GM23338 (cell line): ENCODE data around the gene PIKFYVE. TPM values are rescaled to one million over a fixed set of nuclear protein-coding genes. Genes with fewer than 3 reads are reported as not detected.

Source experiments
- ATAC-seq: fragments of 200-7000 bp; cut with Tn5 transposase; 3 replicates; pipeline ENCODE4 v1.9.1; 2020
- DNase-seq: peaks from one replicate; pipeline ENCODE4 v3.0.0-alpha.2; 2015; ENCODE audit warnings: low spot score
- H2AFZ ChIP-seq: fragments of 200-600 bp; sonication (generic); 2 replicates; pipeline ENCODE4 v1.8.0; 2016; ENCODE audit warnings: antibody characterized with exemption, mild to moderate bottlenecking, moderate library complexity
- H3F3A ChIP-seq: fragments of 200-600 bp; sonication (generic); replicated peaks from 2 replicates; pipeline ENCODE4 v1.8.0; 2017; ENCODE audit warnings: antibody characterized with exemption, mixed run types, low read depth
- H3K27ac ChIP-seq: fragments of 200-600 bp; sonication (generic); 2 replicates; pipeline ENCODE4 v1.6.1; 2016; ENCODE audit warnings: low read depth
- H3K27me3 ChIP-seq: fragments of 200-600 bp; sonication (generic); 2 replicates; pipeline ENCODE4 v1.8.0; 2016; ENCODE audit warnings: mild to moderate bottlenecking, mixed run types, moderate library complexity; ENCODE audit not compliant: insufficient read depth
- H3K36me3 ChIP-seq: fragments of 200-600 bp; sonication (generic); 2 replicates; pipeline ENCODE4 v1.8.0; 2016; ENCODE audit warnings: mild to moderate bottlenecking; ENCODE audit not compliant: insufficient read depth
- H3K4me1 ChIP-seq: fragments of 200-600 bp; sonication (generic); 2 replicates; pipeline ENCODE4 v1.8.0; 2016; ENCODE audit warnings: mild to moderate bottlenecking, moderate library complexity; ENCODE audit not compliant: insufficient read depth
- H3K4me2 ChIP-seq: fragments of 200-600 bp; sonication (generic); 2 replicates; pipeline ENCODE4 v1.7.1; 2017; ENCODE audit warnings: mixed run types
- H3K4me3 ChIP-seq: fragments of 200-600 bp; sonication (generic); 2 replicates; pipeline ENCODE4 v1.6.1; 2016; ENCODE audit warnings: mixed run types
- H3K79me2 ChIP-seq: fragments of 200-600 bp; sonication (generic); replicated peaks from 2 replicates; pipeline ENCODE4 v1.8.0; 2017; ENCODE audit warnings: mild to moderate bottlenecking; ENCODE audit not compliant: insufficient read depth
- H3K9me2 ChIP-seq: fragments of 200-600 bp; sonication (generic); 2 replicates; pipeline ENCODE4 v1.8.0; 2017; ENCODE audit not compliant: insufficient read depth
- H4K20me1 ChIP-seq: fragments of 200-600 bp; sonication (generic); replicated peaks from 2 replicates; pipeline ENCODE4 v1.8.0; 2017; ENCODE audit warnings: mild to moderate bottlenecking; ENCODE audit not compliant: insufficient read depth
- H3K27ac Mint-ChIP-seq: 2 replicates; pipeline ENCODE4 v1.8.0; 2020; ENCODE audit warnings: inconsistent platforms, mild to moderate bottlenecking, moderate library complexity, mixed read lengths
- H3K27me3 Mint-ChIP-seq: 3 replicates; pipeline ENCODE4 v1.8.0; 2022; ENCODE audit warnings: low read depth, mild to moderate bottlenecking, moderate library complexity, mixed read lengths, inconsistent platforms; ENCODE audit not compliant: insufficient read depth, poor library complexity
- H3K36me3 Mint-ChIP-seq: 3 replicates; pipeline ENCODE4 v1.8.0; 2021; ENCODE audit warnings: low read depth, mild to moderate bottlenecking, inconsistent platforms, moderate library complexity, mixed read lengths
- H3K4me1 Mint-ChIP-seq: 3 replicates; pipeline ENCODE4 v1.8.0; 2020; ENCODE audit warnings: mild to moderate bottlenecking, inconsistent platforms, mixed read lengths
- H3K4me3 Mint-ChIP-seq: 3 replicates; pipeline ENCODE4 v1.8.0; 2021; ENCODE audit warnings: moderate library complexity, mild to moderate bottlenecking, inconsistent platforms, mixed read lengths
- H3K9me3 Mint-ChIP-seq: 3 replicates; pipeline ENCODE4 v1.8.0; 2020; ENCODE audit warnings: moderate library complexity, mild to moderate bottlenecking, inconsistent platforms, mixed read lengths
- ETS1 ChIP-seq: IDR thresholded peaks from 2 replicates; pipeline ENCODE4 v1.6.1; 2016; ENCODE audit warnings: antibody characterized with exemption
- EZH2 ChIP-seq: fragments of 200-600 bp; sonication (generic); IDR thresholded peaks from one replicate; pipeline ENCODE4 v1.8.0; 2017; ENCODE audit warnings: antibody characterized with exemption, mild to moderate bottlenecking, low read depth; ENCODE audit not compliant: unreplicated experiment
- EZH2phosphoT487 ChIP-seq: fragments of 200-600 bp; sonication (generic); IDR thresholded peaks from one replicate; pipeline ENCODE4 v1.8.1; 2018; ENCODE audit warnings: antibody characterized with exemption; ENCODE audit not compliant: unreplicated experiment
- JUNB ChIP-seq: IDR thresholded peaks from one replicate; pipeline ENCODE4 v1.6.1; 2016; ENCODE audit warnings: antibody characterized with exemption; ENCODE audit not compliant: unreplicated experiment
- NANOG ChIP-seq: IDR thresholded peaks from 2 replicates; pipeline ENCODE4 v1.6.1; 2016; ENCODE audit warnings: antibody characterized with exemption, borderline replicate concordance
- POLR2AphosphoS5 ChIP-seq: IDR thresholded peaks from 2 replicates; pipeline ENCODE4 v1.6.1; 2016; ENCODE audit warnings: antibody characterized with exemption, low read depth
- REST ChIP-seq: IDR thresholded peaks from one replicate; pipeline ENCODE4 v1.6.1; 2018; ENCODE audit warnings: antibody characterized with exemption; ENCODE audit not compliant: unreplicated experiment
- STAT1 ChIP-seq: IDR thresholded peaks from one replicate; pipeline ENCODE4 v1.6.1; 2016; ENCODE audit warnings: antibody characterized with exemption; ENCODE audit not compliant: unreplicated experiment
- ZNF114 ChIP-seq: fragments of 250-450 bp; sonication (Bioruptor Pico); IDR thresholded peaks from 2 replicates; pipeline ENCODE4 v1.5.0; 2020; ENCODE audit warnings: mild to moderate bottlenecking, moderate library complexity
- ZNF331 ChIP-seq: fragments of 250-450 bp; sonication (Bioruptor Pico); IDR thresholded peaks from 2 replicates; pipeline ENCODE4 v1.5.0; 2020; ENCODE audit warnings: low read depth, mild to moderate bottlenecking, moderate library complexity
- ZNF462 ChIP-seq: fragments of 250-450 bp; sonication (Bioruptor Pico); IDR thresholded peaks from 2 replicates; pipeline ENCODE4 v1.5.0; 2020; ENCODE audit warnings: mild to moderate bottlenecking, moderate library complexity
- polyA plus RNA-seq: library from polyadenylated mRNA; unstranded; fragments of >200 nt; fragmentation: Nextera tagmentation; extraction: Ambion mirVana; gene quantifications from 2 replicates; pipeline ENCODE4 v1.2.1, GENCODE V29; 2016
- total RNA-seq: library from RNA; depleted of rRNA; stranded (reverse); fragments of >200 nt; shearing (Covaris generic); gene quantifications from 2 replicates; pipeline ENCODE4 v1.2.3, GENCODE V29; 2014

The PIKFYVE gene
- total and polyA plus RNA-seq, 2 experiments from 2014 or later = 15.1 to 48.0 TPM

- no peak for TF ChIP-seq ZNF462 (CRISPR knock-in tag)
- TF ChIP-seq EZH2 = no peak
These were observed 52.1 kb downstream of the PIKFYVE start (continued) for GRCh38 chr2:208318127-208318526.

GRCh38 chr2:208319391-208319790, 53.3 kb downstream of the PIKFYVE start:
- no peak overlapping the region for H3K4me3 ChIP-seq
- Mint-ChIP-seq H3K4me1 (no peaks in the 10 kb centered on the region), H3K4me3 (no peak overlapping the region), H3K27ac (no peak overlapping the region), H3K36me3 (peaks cover 52% of the 10 kb centered on the region), H3K27me3 (no peaks in the 10 kb centered on the region), H3K9me3 (no peaks in the 10 kb centered on the region)
- H4K20me1 ChIP-seq = no peaks in the 10 kb centered on the region
- no peaks in the 10 kb centered on the region for H3K4me1 ChIP-seq
- no peak for ATAC-seq
- no peaks in the 10 kb centered on the region for H3K9me2 ChIP-seq
- no peaks in the 10 kb centered on the region for H3K79me2 ChIP-seq
- no peaks in the 10 kb centered on the region for H3F3A ChIP-seq
- peaks cover 30% of the 10 kb centered on the region for H3K36me3 ChIP-seq
- no peak for DNase-seq
- no peak overlapping the region for H3K27ac ChIP-seq
- H3K27me3 ChIP-seq = no peaks in the 10 kb centered on the region
- H2AFZ ChIP-seq = no peak overlapping the region
- no peak overlapping the region for H3K4me2 ChIP-seq
- TF ChIP-seq EZH2phosphoT487 (no peak), ETS1 (no peak), ZNF331 (CRISPR knock-in tag) (no peak), NANOG (no peak), REST (no peak), STAT1 (no peak), EZH2 (no peak), ZNF114 (CRISPR knock-in tag) (no peak), JUNB (no peak), POLR2AphosphoS5 (no peak)
